NCI-H345 treated with DMSO at 0.1 percent for 48 hours (cell line): ENCODE measurements around the gene SRRM4.
"Not testable (repeated sequence)": the region's sequence is repeated elsewhere in the genome, so short reads cannot be mapped to it uniquely, and the experiment has no call there.

ENCODE experiments used
- DNase-seq: peaks from one replicate; lab custom pipeline; 2025; ENCODE audit not compliant: unreplicated experiment; lab: John Stamatoyannopoulos, UW

SRRM4 gene

DNA sequence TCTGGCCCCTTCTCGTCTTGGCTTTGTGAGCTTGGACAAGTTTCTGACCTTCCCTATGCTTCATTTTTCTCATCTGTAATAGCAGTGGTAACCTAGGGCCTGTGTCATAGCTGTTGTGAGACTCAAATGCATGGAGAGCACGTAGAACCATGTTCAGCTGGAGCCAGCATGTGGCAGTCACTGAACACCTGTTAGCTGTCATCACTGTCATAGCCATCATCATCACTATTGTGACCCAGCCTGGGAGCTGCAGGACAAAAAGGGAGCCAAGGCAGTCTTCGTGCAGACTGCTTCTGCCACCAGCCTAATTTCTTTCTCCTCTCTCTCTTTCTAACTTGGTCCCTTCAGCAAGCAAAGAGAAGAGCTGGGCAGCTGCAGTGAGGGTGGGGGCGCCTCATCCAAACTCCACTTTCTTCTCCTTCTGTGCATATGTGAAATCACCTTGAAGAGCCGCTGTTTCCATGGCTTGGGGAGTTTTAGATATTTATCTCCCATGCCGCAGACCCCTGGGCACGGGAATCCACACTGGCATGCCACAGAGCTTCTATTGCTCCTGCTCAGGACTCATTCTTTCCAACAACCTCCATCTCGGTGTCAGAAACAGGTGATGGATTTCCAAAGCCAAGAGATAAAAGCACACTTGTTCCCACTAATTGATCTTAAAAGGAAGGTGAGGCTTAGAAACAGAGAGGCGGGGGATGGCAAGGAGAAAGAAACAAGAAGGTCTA lies 87.0 kb downstream of the SRRM4 start:
- no peak for DNase-seq

DNA sequence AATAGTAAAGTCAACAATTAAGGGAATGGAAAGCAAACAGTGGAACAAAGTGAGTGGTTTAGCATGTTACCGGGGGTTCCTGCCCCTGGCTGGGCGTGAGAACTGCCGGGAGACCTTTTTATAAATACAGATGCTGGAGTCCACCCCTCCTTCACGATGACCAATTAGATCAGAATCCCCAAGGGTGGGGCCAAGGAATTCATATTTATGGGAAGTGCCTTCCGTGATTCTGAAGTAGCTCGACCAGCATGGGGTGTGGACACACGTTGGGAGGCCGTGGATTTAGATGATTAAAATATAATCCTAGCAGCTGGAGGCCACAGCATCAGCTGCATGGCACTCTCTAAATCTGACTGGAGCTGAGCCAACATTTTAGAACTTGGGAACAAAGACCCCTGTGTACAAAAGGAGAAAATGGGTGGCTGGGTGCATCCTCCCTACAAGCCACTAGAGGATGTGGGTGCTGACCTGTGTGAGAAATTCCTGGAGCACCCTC lies 87.9 kb downstream of the SRRM4 start:
- DNase-seq = peak; percentile 81

DNA sequence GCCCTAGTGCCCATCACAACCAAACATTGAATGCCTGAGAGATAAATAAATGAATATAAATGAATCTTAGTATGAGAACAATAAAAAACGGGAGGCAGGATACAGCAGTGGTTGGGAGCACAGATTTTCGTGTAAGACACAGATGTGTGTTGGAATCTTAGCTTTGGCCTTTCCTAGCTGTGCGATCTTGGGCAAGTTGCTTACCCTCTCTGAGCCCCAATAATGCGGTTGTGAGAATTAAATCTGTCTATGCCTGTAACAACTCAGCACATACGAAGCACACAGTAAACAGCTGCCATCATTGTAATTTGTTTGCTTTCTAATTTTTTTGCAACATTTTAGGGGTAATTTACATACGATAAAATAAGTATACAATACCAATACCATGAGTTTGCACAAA lies 89.8 kb downstream of the SRRM4 start:
- no peak for DNase-seq

DNA sequence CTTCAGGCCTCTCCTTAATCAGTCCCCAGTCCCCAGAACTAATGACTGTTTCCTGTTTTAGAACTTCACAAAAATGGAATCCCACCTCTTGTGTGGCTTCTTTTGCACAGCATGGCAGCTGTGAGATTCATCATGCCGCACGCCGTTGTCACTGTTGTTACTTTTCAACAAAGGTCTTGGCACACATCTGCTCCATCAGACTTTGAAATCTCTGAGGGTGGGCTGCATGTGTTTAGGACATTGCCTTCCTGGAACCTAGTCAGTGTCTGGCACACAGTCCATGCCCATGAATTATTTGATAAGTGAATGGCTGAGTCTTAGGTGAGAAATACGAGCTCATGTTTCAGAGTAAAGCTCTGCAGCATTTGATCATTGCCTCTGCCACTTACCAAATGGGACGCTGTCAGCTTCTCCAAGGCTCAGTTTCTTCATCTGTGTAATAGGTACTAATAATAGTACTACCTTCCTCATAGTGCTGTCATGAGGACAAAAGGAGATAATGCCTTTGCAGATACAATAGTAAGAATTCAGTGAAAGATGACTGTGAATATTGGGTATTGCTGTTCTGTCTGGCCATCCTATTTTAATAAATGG lies 90.4 kb downstream of the SRRM4 start:
- DNase-seq = no peak

DNA sequence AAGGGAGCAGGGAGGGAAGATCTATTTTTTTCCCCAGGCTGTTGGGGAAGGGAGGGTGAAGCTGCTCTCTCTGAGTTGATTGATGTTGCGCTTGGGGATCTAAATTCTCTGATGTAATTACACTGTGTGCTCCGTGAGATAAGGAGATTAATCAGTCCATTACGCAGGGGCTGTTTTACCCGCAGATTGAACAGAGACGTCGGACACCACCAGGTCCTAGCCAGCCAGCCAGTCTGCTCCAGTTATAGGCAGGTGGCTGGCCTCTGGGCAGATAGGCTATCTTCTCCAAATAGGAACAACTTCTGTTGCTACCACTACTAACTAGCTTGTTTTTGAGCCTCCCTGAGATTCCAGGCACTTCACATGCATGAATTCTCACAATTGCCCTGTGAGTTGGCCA lies 91.1 kb downstream of the SRRM4 start:
- no peak for DNase-seq

DNA sequence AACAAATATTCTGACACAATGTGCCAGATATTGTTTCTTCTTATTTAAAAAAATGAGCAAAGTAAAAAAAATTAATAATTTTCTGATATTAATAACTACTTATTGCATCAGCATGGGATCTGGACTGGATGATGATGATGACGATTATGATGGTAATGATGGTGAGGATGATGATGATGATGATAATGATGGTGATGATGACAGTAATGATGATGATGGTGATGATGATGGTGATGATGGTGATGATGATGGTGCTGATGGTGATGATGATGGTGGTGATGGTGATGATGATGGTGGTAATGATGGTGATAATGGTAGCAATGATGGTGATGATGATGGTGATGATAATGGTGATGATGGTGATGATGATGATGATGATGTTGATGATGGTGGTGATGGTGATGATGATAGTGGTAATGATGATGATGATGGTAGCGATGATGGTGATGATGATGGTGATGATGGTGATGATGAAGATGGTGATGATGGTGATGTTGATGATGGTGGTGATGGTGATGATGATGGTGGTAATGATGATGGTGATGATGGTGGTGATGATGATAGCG lies 94.0 kb downstream of the SRRM4 start:
- no peak for DNase-seq

DNA sequence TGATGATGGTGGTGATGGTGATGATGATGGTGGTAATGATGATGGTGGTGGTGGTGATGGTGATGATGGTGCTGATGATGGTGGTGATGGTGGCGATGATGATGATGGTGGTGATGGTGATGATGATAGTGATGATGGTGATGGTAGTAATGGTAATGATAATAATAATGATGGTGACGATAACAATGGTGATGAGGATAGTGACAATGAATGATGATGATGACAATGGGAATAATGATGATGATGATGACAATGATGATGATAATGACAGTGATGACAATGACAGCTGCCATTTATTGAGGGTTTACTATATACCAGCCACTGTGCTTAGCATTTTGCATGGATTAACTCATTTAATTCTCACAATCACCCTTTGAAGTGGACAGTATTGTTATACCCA lies 94.6 kb downstream of the SRRM4 start:
- no peak for DNase-seq

DNA sequence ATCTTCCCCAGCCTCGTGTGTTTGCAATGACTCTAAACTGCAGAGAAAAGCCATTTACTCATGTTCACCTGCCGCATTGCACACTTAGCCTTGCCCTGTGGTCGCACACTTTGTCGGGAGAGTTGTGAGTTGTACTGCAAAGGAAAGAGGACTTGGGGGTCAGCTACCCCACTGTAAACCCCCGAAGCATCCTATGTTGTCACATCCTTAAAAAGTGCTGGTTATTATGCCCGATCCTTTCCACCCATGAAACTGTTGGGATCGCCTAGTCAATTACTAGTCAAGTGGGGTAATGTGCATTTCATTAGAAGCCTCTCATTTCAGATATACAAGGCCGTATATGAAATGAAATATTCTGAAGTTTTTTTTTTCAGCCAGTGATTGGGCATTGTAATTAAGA lies 98.2 kb downstream of the SRRM4 start:
- no peak for DNase-seq

DNA sequence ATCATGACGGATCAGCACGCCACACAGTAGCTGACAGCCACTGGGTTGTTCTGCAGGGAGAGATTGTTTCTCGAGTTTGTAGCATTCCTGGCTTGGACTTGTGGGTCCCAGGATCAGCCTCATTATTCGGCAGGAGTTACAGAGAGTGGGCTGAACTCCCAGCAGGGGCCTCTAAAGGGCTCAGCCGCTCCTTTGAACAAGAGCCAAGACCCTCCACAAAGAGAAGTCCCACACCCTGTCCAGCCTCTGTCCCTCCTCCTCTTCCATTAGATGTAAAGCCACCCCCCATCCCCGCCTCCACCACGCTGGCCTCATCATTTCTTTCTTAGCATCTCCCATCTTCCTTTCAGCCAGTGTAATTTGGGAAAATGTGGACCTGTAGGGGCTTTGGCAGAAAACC lies 100.7 kb downstream of the SRRM4 start:
- DNase-seq = no peak

DNA sequence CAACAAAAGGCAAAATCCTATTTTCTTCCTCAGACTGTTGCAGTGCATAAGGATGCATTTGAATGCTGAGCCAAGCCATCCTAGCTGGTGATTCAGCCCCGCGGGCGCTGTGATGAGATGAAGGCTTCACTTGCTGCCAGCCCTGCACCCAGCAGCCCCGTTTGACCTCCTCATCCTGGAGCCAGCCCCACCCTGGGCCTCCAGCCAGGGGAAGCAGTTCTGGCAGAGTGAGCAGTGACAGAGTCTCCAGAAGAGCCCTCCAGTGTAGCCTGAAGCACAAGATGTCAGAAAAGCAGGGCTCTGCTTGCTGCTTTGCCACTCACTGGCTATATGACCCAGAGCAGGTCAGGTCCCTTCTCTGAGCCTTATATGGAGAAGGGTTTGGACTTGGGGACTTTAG lies 101.2 kb downstream of the SRRM4 start:
- no peak for DNase-seq

DNA sequence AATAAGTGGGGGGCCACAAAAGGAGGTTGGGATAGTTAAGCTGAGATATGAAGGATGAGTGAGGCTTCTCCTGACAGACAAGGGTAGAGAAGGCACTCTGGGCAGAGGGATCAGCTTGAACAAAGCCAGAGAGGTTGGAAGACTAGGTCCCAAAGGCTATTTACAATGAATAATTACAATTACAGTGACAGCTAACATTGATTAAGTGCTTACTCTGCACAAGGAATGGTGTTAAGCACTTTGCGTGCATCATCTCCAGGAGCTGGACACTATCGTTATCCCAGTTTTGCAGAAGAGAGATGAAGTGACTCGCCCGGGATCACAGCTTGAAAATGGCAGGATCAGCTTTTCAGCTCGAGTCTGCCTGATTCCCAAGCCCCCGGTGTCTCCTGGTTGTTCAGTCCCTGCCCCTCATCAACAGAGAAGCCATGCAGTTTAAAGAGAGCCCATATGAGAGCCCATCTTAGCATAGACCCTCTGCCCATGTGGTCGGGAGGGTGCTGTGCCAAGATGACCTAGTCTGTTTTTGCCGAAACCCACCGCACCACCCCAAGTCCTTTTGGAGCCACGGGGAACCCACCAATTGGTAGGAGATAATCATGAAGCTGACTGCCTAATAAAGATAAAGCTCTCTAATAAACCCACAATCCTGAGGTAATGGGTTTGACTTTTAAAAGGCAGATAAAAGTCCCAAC lies 107.5 kb downstream of the SRRM4 start:
- DNase-seq = no peak

DNA sequence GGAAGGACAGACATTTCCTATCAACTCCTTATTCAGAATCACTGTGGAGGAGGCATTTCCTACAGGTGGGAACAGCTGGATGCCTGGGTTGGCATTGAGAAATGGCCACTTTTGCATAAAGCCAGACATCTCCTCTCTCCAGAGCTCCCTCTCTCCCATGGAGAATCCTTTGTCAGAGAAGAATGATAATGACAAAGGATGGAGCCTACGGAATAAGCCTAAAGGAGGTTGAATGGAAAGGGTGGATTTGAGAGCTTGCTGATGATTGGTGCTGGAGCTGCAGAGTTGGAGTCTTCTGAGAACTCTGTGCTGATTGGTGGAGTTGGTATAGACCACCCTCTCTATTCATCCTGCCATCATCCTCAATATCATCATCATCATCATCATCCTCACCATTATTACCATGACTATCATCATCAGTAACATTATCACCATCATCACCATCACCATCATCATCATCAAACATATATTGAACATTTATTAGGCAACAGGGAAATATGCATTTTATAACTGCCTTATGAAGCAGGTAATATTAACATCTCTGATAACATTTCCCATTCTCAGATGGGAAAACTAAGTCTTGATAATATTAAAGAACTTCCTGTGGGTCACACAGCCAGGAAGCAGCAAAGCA lies 108.2 kb downstream of the SRRM4 start:
- DNase-seq = peak; percentile 66

DNA sequence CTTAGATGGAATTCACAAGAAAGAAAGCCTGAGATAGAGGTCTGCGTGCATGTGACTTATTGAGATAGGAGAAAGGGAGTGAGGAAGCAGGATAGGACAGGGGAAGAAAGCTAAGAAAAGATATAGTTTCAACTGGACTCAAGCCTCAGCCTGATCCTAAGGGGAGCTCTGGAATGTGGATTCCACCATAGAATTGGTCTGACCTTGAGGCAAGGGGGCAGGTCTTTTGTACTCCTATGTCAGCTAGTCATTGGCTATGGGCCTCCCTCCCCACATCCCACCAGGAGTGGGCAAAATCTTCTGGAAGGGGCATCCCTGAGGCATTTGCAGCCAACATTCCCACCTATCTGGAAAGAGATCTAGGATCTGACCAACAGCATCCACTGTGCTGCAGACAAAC lies 108.9 kb downstream of the SRRM4 start:
- no peak for DNase-seq

DNA sequence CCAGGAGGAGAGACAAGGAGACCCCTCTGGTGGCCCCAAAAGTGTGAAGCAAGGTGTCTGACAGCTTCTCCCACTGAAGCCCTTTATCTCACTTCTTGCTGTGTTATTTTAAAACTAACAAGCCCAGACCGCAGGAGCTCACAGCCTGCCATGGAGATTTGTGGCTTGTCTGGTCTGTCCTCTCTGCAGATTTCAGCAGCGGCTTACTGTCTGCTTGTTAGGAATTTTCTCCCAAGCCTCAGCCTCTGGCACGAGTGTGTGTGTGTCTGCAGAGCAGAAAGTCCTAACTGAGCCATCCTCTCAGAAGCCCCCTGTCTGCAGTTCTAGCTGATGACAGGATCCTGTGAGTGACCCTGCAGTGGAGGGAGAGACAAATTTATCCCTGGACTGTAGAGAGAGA lies 109.5 kb downstream of the SRRM4 start:
- DNase-seq = no peak

DNA sequence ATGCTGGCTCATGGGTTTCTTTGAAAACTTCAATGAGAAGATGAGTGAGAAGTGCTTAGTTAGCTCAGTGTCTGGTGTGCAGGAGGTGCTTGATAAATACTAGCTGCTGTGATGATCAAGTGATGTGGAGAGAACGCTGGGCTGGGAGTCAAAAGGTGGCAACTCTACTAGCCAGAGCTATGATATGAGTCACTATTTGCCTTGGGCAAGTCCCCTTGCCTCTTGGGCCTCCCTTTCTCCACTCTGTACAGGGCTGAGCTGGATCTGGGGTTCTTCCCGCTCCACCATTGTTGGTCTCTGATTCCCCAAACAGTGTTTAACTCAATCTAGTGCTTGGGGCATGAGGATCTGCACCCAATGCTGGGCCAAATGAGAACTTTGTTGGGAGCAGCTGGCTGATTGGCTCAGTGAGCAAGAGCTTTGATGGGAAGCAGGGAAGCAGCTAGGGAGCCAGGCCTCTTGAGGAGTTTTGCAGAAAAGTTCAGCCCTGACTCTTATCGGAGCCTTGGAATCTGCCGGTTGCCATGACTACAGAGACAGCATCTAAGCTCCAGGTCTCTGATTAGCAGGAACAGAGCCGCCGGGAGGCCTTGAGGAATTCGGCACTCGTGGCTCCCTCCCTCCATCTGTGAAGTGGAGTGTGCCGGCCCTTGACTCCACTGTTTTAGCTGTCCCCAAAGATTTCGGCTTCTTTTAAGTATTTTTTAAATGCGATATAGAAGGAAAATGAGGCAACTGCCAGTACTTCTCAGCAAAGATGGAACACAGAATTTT lies 115.3 kb downstream of the SRRM4 start:
- DNase-seq = no peak

DNA sequence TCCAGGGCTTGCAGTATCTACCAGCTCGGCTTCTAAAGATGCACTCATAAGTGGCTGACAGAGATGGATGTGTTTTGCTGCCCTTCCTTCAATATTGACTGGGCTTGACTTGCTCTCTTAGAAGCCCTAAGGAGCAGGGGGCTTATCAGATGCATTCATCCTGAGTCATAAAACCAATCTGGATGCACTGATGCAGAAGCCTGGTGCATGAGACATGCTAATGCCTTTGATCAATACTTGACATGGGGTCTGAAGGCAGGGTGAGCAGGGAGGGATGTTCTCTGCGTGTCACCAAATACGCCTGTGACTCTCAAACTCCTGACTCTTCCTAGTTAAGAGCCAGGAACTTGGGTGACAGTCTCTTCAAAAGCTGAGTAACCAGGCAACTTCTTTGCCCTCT lies 119.6 kb downstream of the SRRM4 start:
- DNase-seq = no peak

DNA sequence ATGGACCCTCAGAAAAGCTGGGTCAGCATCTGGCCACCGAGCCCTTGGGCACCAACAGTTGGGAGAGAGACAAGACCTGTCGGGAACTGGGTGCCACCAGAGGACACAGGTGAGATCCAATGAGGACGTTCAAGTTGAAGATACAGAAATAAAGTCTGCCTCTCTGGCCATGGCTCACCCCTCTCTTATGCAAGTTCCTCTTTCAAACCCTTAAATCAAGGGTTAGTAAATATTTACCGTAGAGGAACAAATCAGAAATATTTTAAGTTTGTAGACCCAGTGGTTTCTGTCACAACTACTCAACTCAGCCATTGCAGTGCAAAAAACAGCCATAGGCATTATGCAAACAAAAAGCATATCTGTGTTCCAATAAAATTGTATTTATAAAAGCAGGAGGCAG lies 120.9 kb downstream of the SRRM4 start:
- no peak for DNase-seq

DNA sequence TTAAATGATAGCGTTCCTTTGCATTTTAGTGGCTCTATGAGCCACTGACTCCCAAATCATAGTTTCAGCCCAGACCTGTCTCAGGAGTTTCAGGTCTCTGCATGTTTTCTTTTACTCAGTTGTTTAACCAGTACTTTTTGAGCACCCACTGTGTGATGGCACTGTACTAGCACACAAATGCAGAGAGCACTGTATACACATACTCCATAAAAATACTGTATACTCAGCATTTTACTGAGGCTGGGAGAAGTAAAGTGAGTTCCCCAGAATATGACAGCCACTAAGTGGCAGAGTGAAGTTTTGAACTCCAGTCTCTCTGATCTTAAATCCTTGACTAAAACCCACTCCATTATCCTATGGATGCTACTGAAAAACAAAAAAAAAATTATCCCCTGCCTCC lies 121.4 kb downstream of the SRRM4 start:
- DNase-seq = no peak

DNA sequence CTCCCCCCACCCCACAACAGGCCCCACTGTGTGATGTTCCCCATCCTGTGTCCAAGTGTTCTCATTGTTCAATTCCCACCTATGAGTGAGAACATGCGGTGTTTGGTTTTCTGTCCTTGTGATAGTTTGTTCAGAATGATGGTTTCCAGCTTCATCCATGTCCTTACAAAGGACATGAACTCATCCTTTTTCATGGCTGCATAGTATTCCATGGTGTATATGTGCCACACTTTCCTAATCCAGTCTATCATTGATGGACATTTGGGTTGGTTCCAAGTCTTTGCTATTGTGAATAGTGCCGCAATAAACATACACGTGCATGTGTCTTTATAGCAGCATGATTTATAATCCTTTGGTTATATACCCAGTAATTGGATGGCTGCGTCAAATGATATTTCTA lies 123.6 kb downstream of the SRRM4 start:
- not testable (repeated sequence) for DNase-seq

DNA sequence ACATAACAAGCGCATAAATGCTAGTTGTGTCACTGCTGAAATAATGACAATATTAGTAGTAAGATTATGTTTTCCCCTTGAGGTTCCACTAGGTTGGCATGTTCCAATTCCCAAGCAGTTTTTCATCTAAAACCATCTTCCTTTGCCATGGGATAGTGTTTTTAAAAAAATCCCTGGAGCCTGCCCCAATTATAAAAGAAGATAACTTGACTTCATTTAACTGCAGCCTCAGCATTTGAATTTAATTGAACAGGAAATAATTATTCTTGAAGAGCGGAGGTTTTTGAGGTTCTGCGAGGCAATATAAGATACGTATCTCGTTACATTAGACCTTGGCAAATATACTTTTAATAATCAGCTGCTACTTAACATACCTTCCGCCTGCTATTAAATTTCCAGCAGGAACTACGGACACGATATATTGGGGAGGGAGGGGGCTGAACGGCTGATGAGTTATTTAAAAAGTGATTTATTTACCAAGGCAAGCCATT lies 132.2 kb downstream of the SRRM4 start:
- no peak for DNase-seq

DNA sequence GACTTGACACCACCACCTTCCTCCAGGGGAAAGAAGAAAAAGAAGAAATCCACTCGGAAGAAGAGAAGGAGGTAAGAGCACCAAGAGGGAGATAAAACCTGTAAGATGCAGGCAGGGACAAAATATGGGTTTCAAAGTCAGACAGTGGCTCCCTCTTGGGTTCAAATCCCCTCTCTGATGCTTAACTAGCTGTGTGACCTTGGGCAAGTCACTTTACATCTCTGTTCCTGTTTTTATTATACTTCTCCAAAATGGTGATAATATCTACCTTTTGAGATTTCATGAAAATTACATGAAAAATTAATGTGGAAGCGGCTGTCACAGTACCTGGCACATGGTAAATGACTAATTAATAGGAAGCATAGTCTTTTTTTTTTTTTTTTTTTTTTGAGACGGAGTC lies 133.0 kb downstream of the SRRM4 start:
- no peak for DNase-seq
